Measurements from ENCODE around the gene OLFML2B.

The OLFML2B gene

GRCh38 chr1:161953256-161953920 is 70.3 kb downstream of the OLFML2B start:
- TF ChIP-seq EZH2phosphoT487 (IDR thresholded peaks at IDR 0.05; ENCODE audit: borderline replicate concordance) (no peak), CTCF (conservative IDR thresholded peaks at IDR 0.05; ENCODE audit: low read length) (no peak)
- no peaks in the 10 kb centered on the region for H3K27me3 ChIP-seq (ENCODE audit: insufficient read depth, low read length, poor library complexity, severe bottlenecking)
- no peaks in the 10 kb centered on the region for H3K9me2 ChIP-seq (replicated peaks; ENCODE audit: low read depth, low read length)
- H3K4me3 ChIP-seq (ENCODE audit: low read length, poor library complexity, severe bottlenecking) = no peak overlapping the region
- H3F3A ChIP-seq (ENCODE audit: low read depth) = no peaks in the 10 kb centered on the region
- peaks cover 11% of the 10 kb centered on the region; the same call in 1 of the 2 replicates for H3K36me3 ChIP-seq (ENCODE audit: insufficient read depth, low read length)
- H3K79me2 ChIP-seq (ENCODE audit: insufficient read depth, low read length) = no peaks in the 10 kb centered on the region
- H4K20me1 ChIP-seq (ENCODE audit: insufficient read depth, low read length, poor library complexity, severe bottlenecking) = no peaks in the 10 kb centered on the region
- no peak overlapping the region for H3K4me2 ChIP-seq (ENCODE audit: low read depth, low read length, poor library complexity, severe bottlenecking)
- H3K4me1 ChIP-seq (ENCODE audit: insufficient read depth, low read length, poor library complexity, severe bottlenecking) = peaks cover 21% of the 10 kb centered on the region
- H2AFZ ChIP-seq (ENCODE audit: low read length) = no peak overlapping the region
- H3K9me3 ChIP-seq (ENCODE audit: insufficient read depth, low read depth, low read length) = no peaks in the 10 kb centered on the region
- H3K9ac ChIP-seq (ENCODE audit: low read depth, low read length, poor library complexity, severe bottlenecking) = no peak overlapping the region

GRCh38 chr1:161952607-161953172 is 71.0 kb downstream of the OLFML2B start:
- Histone ChIP-seq H3K79me2 (ENCODE audit: insufficient read depth, low read length) (no peaks in the 10 kb centered on the region), H3F3A (ENCODE audit: low read depth) (no peaks in the 10 kb centered on the region), H3K4me1 (ENCODE audit: insufficient read depth, low read length, poor library complexity, severe bottlenecking) (peaks cover 21% of the 10 kb centered on the region), H3K9ac (ENCODE audit: low read depth, low read length, poor library complexity, severe bottlenecking) (no peak overlapping the region), H3K4me2 (ENCODE audit: low read depth, low read length, poor library complexity, severe bottlenecking) (no peak overlapping the region), H3K9me2 (replicated peaks; ENCODE audit: low read depth, low read length) (no peaks in the 10 kb centered on the region), H3K9me3 (ENCODE audit: insufficient read depth, low read depth, low read length) (no peaks in the 10 kb centered on the region), H2AFZ (ENCODE audit: low read length) (no peak overlapping the region), H3K36me3 (ENCODE audit: insufficient read depth, low read length) (peaks cover 4% of the 10 kb centered on the region; the same call in 1 of the 2 replicates), H4K20me1 (ENCODE audit: insufficient read depth, low read length, poor library complexity, severe bottlenecking) (no peaks in the 10 kb centered on the region), H3K27me3 (ENCODE audit: insufficient read depth, low read length, poor library complexity, severe bottlenecking) (no peaks in the 10 kb centered on the region), H3K4me3 (ENCODE audit: low read length, poor library complexity, severe bottlenecking) (no peak overlapping the region)
- no peak for TF ChIP-seq EZH2phosphoT487 (IDR thresholded peaks at IDR 0.05; ENCODE audit: borderline replicate concordance)

GRCh38 chr1:161951646-161952045 is 72.0 kb downstream of the OLFML2B start:
- Histone ChIP-seq H3K36me3 (ENCODE audit: insufficient read depth, low read length) (no peaks in the 10 kb centered on the region; the same call in 1 of the 2 replicates), H3K79me2 (ENCODE audit: insufficient read depth, low read length) (no peaks in the 10 kb centered on the region), H3K9ac (ENCODE audit: low read depth, low read length, poor library complexity, severe bottlenecking) (no peak overlapping the region), H3K4me1 (ENCODE audit: insufficient read depth, low read length, poor library complexity, severe bottlenecking) (peaks cover 21% of the 10 kb centered on the region), H4K20me1 (ENCODE audit: insufficient read depth, low read length, poor library complexity, severe bottlenecking) (no peaks in the 10 kb centered on the region), H3K27me3 (ENCODE audit: insufficient read depth, low read length, poor library complexity, severe bottlenecking) (no peaks in the 10 kb centered on the region), H3K4me3 (ENCODE audit: low read length, poor library complexity, severe bottlenecking) (no peak overlapping the region), H2AFZ (ENCODE audit: low read length) (no peak overlapping the region), H3K9me2 (replicated peaks; ENCODE audit: low read depth, low read length) (no peaks in the 10 kb centered on the region), H3K4me2 (ENCODE audit: low read depth, low read length, poor library complexity, severe bottlenecking) (no peak overlapping the region), H3F3A (ENCODE audit: low read depth) (no peaks in the 10 kb centered on the region), H3K9me3 (ENCODE audit: insufficient read depth, low read depth, low read length) (no peaks in the 10 kb centered on the region)
- TF ChIP-seq CTCF (conservative IDR thresholded peaks at IDR 0.05; ENCODE audit: low read length) (no peak), EZH2phosphoT487 (IDR thresholded peaks at IDR 0.05; ENCODE audit: borderline replicate concordance) (no peak)

All from Loucy (cell line).